ENCODE measurements around the gene OTX2. TPM values are rescaled to one million over a fixed set of nuclear protein-coding genes. Genes with fewer than 3 reads are reported as not detected.

OTX2 gene
- total and polyA plus RNA-seq, 2 experiments from 2014 or later, result 16.5 to 23.9 TPM

- TF ChIP-seq ZNF331 (CRISPR knock-in tag; IDR thresholded peaks at IDR 0.05; ENCODE audit: low read depth) (no peak), JUNB (IDR thresholded peaks at IDR 0.05; ENCODE audit: unreplicated experiment) (no peak)
- TF ChIP-seq, protein P1, sequence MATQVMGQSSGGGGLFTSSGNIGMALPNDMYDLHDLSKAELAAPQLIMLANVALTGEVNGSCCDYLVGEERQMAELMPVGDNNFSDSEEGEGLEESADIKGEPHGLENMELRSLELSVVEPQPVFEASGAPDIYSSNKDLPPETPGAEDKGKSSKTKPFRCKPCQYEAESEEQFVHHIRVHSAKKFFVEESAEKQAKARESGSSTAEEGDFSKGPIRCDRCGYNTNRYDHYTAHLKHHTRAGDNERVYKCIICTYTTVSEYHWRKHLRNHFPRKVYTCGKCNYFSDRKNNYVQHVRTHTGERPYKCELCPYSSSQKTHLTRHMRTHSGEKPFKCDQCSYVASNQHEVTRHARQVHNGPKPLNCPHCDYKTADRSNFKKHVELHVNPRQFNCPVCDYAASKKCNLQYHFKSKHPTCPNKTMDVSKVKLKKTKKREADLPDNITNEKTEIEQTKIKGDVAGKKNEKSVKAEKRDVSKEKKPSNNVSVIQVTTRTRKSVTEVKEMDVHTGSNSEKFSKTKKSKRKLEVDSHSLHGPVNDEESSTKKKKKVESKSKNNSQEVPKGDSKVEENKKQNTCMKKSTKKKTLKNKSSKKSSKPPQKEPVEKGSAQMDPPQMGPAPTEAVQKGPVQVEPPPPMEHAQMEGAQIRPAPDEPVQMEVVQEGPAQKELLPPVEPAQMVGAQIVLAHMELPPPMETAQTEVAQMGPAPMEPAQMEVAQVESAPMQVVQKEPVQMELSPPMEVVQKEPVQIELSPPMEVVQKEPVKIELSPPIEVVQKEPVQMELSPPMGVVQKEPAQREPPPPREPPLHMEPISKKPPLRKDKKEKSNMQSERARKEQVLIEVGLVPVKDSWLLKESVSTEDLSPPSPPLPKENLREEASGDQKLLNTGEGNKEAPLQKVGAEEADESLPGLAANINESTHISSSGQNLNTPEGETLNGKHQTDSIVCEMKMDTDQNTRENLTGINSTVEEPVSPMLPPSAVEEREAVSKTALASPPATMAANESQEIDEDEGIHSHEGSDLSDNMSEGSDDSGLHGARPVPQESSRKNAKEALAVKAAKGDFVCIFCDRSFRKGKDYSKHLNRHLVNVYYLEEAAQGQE (IDR thresholded peaks at IDR 0.05; ENCODE audit: unreplicated experiment), result no peak
Measured at GRCh38 chr14:56759633-56760032, 50.6 kb downstream of the OTX2 start (continued).

DNA sequence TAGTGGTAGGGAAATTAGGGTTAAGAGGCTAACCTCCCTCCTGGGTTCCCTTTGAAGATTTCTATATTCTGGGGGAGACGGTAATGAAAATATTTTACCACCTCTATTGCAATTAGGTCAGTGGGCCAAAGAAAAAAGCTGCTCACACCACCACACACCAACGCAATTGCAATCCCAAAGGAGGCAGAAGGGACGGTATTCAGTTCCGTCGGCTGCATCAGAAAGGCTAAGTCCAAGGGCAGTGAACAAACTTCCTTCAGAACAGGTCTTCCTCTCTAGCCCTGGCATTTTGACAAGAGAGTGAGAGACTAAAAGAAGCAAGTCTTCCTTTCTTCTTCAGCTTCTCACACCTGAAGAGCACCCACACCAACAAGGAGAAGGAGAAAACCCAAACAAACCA, 51.2 kb downstream of the OTX2 start:
- no peaks in the 10 kb centered on the region for H3K27me3 ChIP-seq (ENCODE audit: insufficient read depth)
- peak overlapping the region; percentile 79; the same call in 1 of the 2 replicates for H2AFZ ChIP-seq
- H3K4me3 Mint-ChIP-seq, result no peak overlapping the region
- no peaks in the 10 kb centered on the region for H4K20me1 ChIP-seq (replicated peaks; ENCODE audit: insufficient read depth)
- H3F3A ChIP-seq (replicated peaks; ENCODE audit: low read depth), result no peaks in the 10 kb centered on the region
- DNase-seq (ENCODE audit: low spot score), result no peak
- no peak overlapping the region for H3K4me3 ChIP-seq
- no peaks in the 10 kb centered on the region for H3K79me2 ChIP-seq (replicated peaks; ENCODE audit: insufficient read depth)
- no peak overlapping the region for H3K27ac Mint-ChIP-seq
- H3K27ac ChIP-seq (ENCODE audit: low read depth), result no peak overlapping the region
- H3K4me1 Mint-ChIP-seq, result peaks cover 35% of the 10 kb centered on the region
- H3K9me2 ChIP-seq (ENCODE audit: insufficient read depth), result no peaks in the 10 kb centered on the region
- H3K4me1 ChIP-seq (ENCODE audit: insufficient read depth), result peaks cover 30% of the 10 kb centered on the region
- H3K4me2 ChIP-seq, result peak overlapping the region; percentile 1
- TF ChIP-seq ZNF331 (CRISPR knock-in tag; IDR thresholded peaks at IDR 0.05; ENCODE audit: low read depth) (no peak), JUNB (IDR thresholded peaks at IDR 0.05; ENCODE audit: unreplicated experiment) (no peak), ZNF462 (CRISPR knock-in tag; IDR thresholded peaks at IDR 0.05) (no peak), STAT1 (IDR thresholded peaks at IDR 0.05; ENCODE audit: unreplicated experiment) (no peak), EZH2phosphoT487 (IDR thresholded peaks at IDR 0.05; ENCODE audit: unreplicated experiment) (no peak), ETS1 (IDR thresholded peaks at IDR 0.05) (no peak), ZNF114 (CRISPR knock-in tag; IDR thresholded peaks at IDR 0.05) (no peak), EZH2 (IDR thresholded peaks at IDR 0.05; ENCODE audit: low read depth, unreplicated experiment) (no peak)
- TF ChIP-seq, protein P1 (IDR thresholded peaks at IDR 0.05; ENCODE audit: unreplicated experiment), result no peak
- ATAC-seq, result peak; percentile 72
- no peaks in the 10 kb centered on the region for H3K36me3 Mint-ChIP-seq (ENCODE audit: low read depth)
- no peaks in the 10 kb centered on the region; the same call in 2 of the 3 replicates for H3K9me3 Mint-ChIP-seq
- no peaks in the 10 kb centered on the region for H3K36me3 ChIP-seq (ENCODE audit: insufficient read depth)
- H3K27me3 Mint-ChIP-seq (ENCODE audit: insufficient read depth, low read depth, poor library complexity), result no peaks in the 10 kb centered on the region
